H9 (cell line): Measurements from ENCODE around the gene HSD11B1L. TPM values are rescaled to one million over a fixed set of nuclear protein-coding genes. Genes with fewer than 3 reads are reported as not detected.

Experiments
- DNase-seq: peaks from one replicate; pipeline ENCODE4 v3.0.0-alpha.2; 2017
- H2AFZ ChIP-seq: one replicate; pipeline ENCODE4 v1.6.1; 2013; ENCODE audit warnings: mild to moderate bottlenecking, low read length, control low read depth, moderate library complexity
- H2AK5ac ChIP-seq: 2 replicates; pipeline ENCODE4 v1.6.1; 2013; ENCODE audit warnings: low read length, control low read depth, mixed read lengths; ENCODE audit not compliant: insufficient read length
- H2BK120ac ChIP-seq: one replicate; pipeline ENCODE4 v1.6.1; 2013; ENCODE audit warnings: low read depth, mild to moderate bottlenecking, low read length, control low read depth, inconsistent platforms; ENCODE audit not compliant: poor library complexity, severe bottlenecking
- H2BK12ac ChIP-seq: 2 replicates; pipeline ENCODE4 v1.6.1; 2013; ENCODE audit warnings: low read length, control low read depth, mixed read lengths, low read depth; ENCODE audit not compliant: insufficient read length
- H2BK15ac ChIP-seq: 2 replicates; pipeline ENCODE4 v1.6.1; 2013; ENCODE audit warnings: low read depth, low read length, control low read depth
- H2BK20ac ChIP-seq: one replicate; pipeline ENCODE4 v1.6.1; 2013; ENCODE audit warnings: low read depth, mild to moderate bottlenecking, low read length, control low read depth, inconsistent platforms; ENCODE audit not compliant: poor library complexity, severe bottlenecking
- H2BK5ac ChIP-seq: 2 replicates; pipeline ENCODE4 v1.6.1; 2013; ENCODE audit warnings: low read length, control low read depth, mixed read lengths; ENCODE audit not compliant: insufficient read length
- H3K14ac ChIP-seq: 2 replicates; pipeline ENCODE4 v1.6.1; 2013; ENCODE audit warnings: low read length, control low read depth; ENCODE audit not compliant: insufficient read depth
- H3K18ac ChIP-seq: 2 replicates; pipeline ENCODE4 v1.6.1; 2013; ENCODE audit warnings: low read depth, mild to moderate bottlenecking, mixed read lengths, low read length, control low read depth; ENCODE audit not compliant: insufficient read length
- H3K23ac ChIP-seq: 2 replicates; pipeline ENCODE4 v1.6.1; 2013; ENCODE audit warnings: low read length, control low read depth, mixed read lengths, low read depth; ENCODE audit not compliant: insufficient read length
- H3K23me2 ChIP-seq: 2 replicates; pipeline ENCODE4 v1.6.1; 2013; ENCODE audit warnings: low read depth, mild to moderate bottlenecking, mixed read lengths, low read length, control low read depth; ENCODE audit not compliant: insufficient read length, poor library complexity, severe bottlenecking
- H3K27ac ChIP-seq: 2 replicates; pipeline ENCODE4 v1.5.1; 2013; ENCODE audit warnings: low read length, control low read depth, mixed read lengths, low read depth; ENCODE audit not compliant: insufficient read length
- H3K27me3 ChIP-seq: 2 replicates; pipeline ENCODE4 v1.6.1; 2013; ENCODE audit warnings: low read length, control low read depth, inconsistent platforms; ENCODE audit not compliant: insufficient read depth
- H3K4ac ChIP-seq: 2 replicates; pipeline ENCODE4 v1.6.1; 2013; ENCODE audit warnings: low read depth, mild to moderate bottlenecking, control low read depth, inconsistent platforms, low read length, moderate library complexity
- H3K4me1 ChIP-seq: 2 replicates; pipeline ENCODE4 v1.6.1; 2013; ENCODE audit warnings: low read length, control low read depth, inconsistent platforms; ENCODE audit not compliant: insufficient read depth
- H3K4me2 ChIP-seq: 2 replicates; pipeline ENCODE4 v1.6.1; 2013; ENCODE audit warnings: low read length, control low read depth, mixed read lengths; ENCODE audit not compliant: insufficient read length, insufficient read depth
- H3K56ac ChIP-seq: 2 replicates; pipeline ENCODE4 v1.6.1; 2013; ENCODE audit warnings: low read depth, mild to moderate bottlenecking, mixed read lengths, low read length, control low read depth; ENCODE audit not compliant: insufficient read length
- H3K79me1 ChIP-seq: 2 replicates; pipeline ENCODE4 v1.6.1; 2013; ENCODE audit warnings: low read depth, mild to moderate bottlenecking, moderate library complexity, low read length, control low read depth, inconsistent platforms; ENCODE audit not compliant: insufficient read depth, poor library complexity, severe bottlenecking
- H3K79me2 ChIP-seq: 2 replicates; pipeline ENCODE4 v1.6.1; 2013; ENCODE audit warnings: low read length, control low read depth, inconsistent platforms; ENCODE audit not compliant: insufficient read depth
- H3K9ac ChIP-seq: 2 replicates; pipeline ENCODE4 v1.6.1; 2013; ENCODE audit warnings: low read length, control low read depth, mixed read lengths; ENCODE audit not compliant: insufficient read length; ENCODE audit errors: extremely low read depth
- H3K9me3 ChIP-seq: one replicate; pipeline ENCODE4 v1.6.1; 2013; ENCODE audit warnings: low read depth, low read length, inconsistent platforms; ENCODE audit not compliant: control insufficient read depth
- H3T11ph ChIP-seq: one replicate; pipeline ENCODE4 v1.6.1; 2013; ENCODE audit warnings: mild to moderate bottlenecking, low read length, control low read depth, inconsistent platforms
- H4K20me1 ChIP-seq: one replicate; pipeline ENCODE4 v1.6.1; 2013; ENCODE audit not compliant: control insufficient read depth, insufficient read length, insufficient read depth
- H4K5ac ChIP-seq: 2 replicates; pipeline ENCODE4 v1.6.1; 2013; ENCODE audit warnings: low read depth, mild to moderate bottlenecking, mixed read lengths, low read length, control low read depth; ENCODE audit not compliant: insufficient read length
- H4K8ac ChIP-seq: replicated peaks from 2 replicates; pipeline ENCODE4 v1.6.1; 2013; ENCODE audit warnings: low read length, control low read depth, mixed read lengths, low read depth; ENCODE audit not compliant: insufficient read length
- H4K91ac ChIP-seq: 2 replicates; pipeline ENCODE4 v1.6.1; 2013; ENCODE audit warnings: low read depth, mild to moderate bottlenecking, moderate library complexity, mixed read lengths, low read length, control low read depth; ENCODE audit not compliant: insufficient read length
- H3K27ac Mint-ChIP-seq, 3 experiments: 2 replicates in 2 of 3; 3 replicates in 1 of 3; pipeline ENCODE4 v1.8.0; 2020 to 2021; ENCODE audit warnings: mixed read lengths in 3 of 3, mild to moderate bottlenecking in 1 of 3, moderate library complexity in 1 of 3
- H3K27me3 Mint-ChIP-seq: 2 replicates; pipeline ENCODE4 v1.8.0; 2021; ENCODE audit warnings: low read depth, mild to moderate bottlenecking, moderate library complexity, mixed read lengths
- H3K36me3 Mint-ChIP-seq, 3 experiments: 2 replicates in 2 of 3; 3 replicates in 1 of 3; pipeline ENCODE4 v1.8.0; 2020 to 2021; ENCODE audit warnings: low read depth in 3 of 3, mixed read lengths in 3 of 3; ENCODE audit not compliant: insufficient read depth in 1 of 3
- H3K4me1 Mint-ChIP-seq, 2 experiments: 2 replicates each; pipeline ENCODE4 v1.8.0; 2020; ENCODE audit warnings: mixed read lengths in 2 of 2
- H3K4me3 Mint-ChIP-seq, 2 experiments: 2 replicates in 1 of 2; 3 replicates in 1 of 2; pipeline ENCODE4 v1.8.0; 2020 to 2021; ENCODE audit warnings: mild to moderate bottlenecking in 2 of 2, mixed read lengths in 2 of 2, moderate library complexity in 1 of 2
- H3K9me3 Mint-ChIP-seq, 2 experiments: 2 replicates in 1 of 2; 3 replicates in 1 of 2; pipeline ENCODE4 v1.8.0; 2020; ENCODE audit warnings: mild to moderate bottlenecking in 2 of 2, mixed read lengths in 2 of 2, moderate library complexity in 1 of 2
- WGBS: extraction: QIAGEN DNeasy Blood & Tissue Kit; methylation state at CpG from one replicate; pipeline ENCODE4 v1.1.7; 2013; ENCODE audit warnings: missing lambda C conversion rate, low lambda C conversion rate, mixed read lengths; ENCODE audit not compliant: insufficient read length; ENCODE audit errors: extremely low coverage; 5-methylcytosine and 5-hydroxymethylcytosine counted together
- total RNA-seq: library from RNA; stranded (reverse); gene quantifications from 2 replicates; pipeline ENCODE4 v1.2.1, GENCODE V29; 2021
- TF ChIP-seq, protein P1 (sequence below): fragments of 200-600 bp; sonication (generic); conservative IDR thresholded peaks from 3 replicates; pipeline ENCODE4 v1.8.0; 2021; ENCODE audit warnings: antibody characterized with exemption, mild to moderate bottlenecking

Gene HSD11B1L
- total RNA-seq, 1 experiment from 2014 or later = 9.3 TPM

DNA sequence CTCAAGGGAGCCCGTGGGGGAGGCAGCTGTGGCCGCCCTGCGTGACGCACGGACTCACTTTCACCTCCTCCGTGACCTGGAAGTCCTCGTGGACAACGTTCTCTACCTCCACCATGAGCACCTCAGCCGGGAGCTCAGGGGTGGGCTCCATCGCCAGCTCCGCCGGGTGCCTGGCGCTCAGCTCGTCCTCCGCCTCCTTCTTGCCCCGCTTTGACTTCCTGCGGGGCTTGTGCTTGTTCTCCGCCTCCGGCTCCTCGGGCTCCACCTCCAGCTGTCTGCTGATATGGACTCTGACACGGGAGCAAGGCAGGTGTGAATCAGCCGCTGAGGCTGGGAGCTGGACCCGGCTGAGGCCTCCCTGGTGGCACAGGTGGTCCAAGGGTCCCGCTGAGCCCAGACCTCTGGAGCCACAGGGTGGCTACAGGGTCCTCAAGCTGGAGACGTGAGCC, 30.9 kb downstream of the HSD11B1L start:
- Mint-ChIP-seq H3K27me3 (no peaks in the 10 kb centered on the region), H3K9me3 (no peaks in the 10 kb centered on the region), H3K4me3 (no peak overlapping the region), H3K27ac (no peak overlapping the region; a peak in 1 of 7 replicates), H3K36me3 (peaks cover 34 to 72% (median 58%) of the 10 kb centered on the region in 3 experiments), H3K4me1 (0 out of 4 replicates have a peak, but pooled peaks cover 0 to 3% of the 10 kb centered on the region in 2 experiments)
- no peak overlapping the region for H3K9ac ChIP-seq
- H3T11ph ChIP-seq = no peak overlapping the region
- H3K4me1 ChIP-seq = no peaks in the 10 kb centered on the region
- no peaks in the 10 kb centered on the region for H3K79me1 ChIP-seq
- no peak overlapping the region for H4K8ac ChIP-seq
- H3K27ac ChIP-seq = no peak overlapping the region
- no peaks in the 10 kb centered on the region for H4K20me1 ChIP-seq
- H2BK5ac ChIP-seq = no peak overlapping the region
- H4K5ac ChIP-seq = no peak overlapping the region
- H3K23ac ChIP-seq = no peak overlapping the region
- peaks cover 2% of the 10 kb centered on the region for H3K23me2 ChIP-seq
- H3K18ac ChIP-seq = no peak overlapping the region
- no peak overlapping the region for H2AFZ ChIP-seq
- no peaks in the 10 kb centered on the region for H3K27me3 ChIP-seq
- no peak overlapping the region for H3K4me2 ChIP-seq
- no peak overlapping the region for H3K56ac ChIP-seq
- DNase-seq = no peak
- WGBS = no CpG with 5 or more reads among the region's 25 CpGs
- no peak overlapping the region for H3K4ac ChIP-seq
- H3K9me3 ChIP-seq = no peaks in the 10 kb centered on the region
- TF ChIP-seq, protein P1, sequence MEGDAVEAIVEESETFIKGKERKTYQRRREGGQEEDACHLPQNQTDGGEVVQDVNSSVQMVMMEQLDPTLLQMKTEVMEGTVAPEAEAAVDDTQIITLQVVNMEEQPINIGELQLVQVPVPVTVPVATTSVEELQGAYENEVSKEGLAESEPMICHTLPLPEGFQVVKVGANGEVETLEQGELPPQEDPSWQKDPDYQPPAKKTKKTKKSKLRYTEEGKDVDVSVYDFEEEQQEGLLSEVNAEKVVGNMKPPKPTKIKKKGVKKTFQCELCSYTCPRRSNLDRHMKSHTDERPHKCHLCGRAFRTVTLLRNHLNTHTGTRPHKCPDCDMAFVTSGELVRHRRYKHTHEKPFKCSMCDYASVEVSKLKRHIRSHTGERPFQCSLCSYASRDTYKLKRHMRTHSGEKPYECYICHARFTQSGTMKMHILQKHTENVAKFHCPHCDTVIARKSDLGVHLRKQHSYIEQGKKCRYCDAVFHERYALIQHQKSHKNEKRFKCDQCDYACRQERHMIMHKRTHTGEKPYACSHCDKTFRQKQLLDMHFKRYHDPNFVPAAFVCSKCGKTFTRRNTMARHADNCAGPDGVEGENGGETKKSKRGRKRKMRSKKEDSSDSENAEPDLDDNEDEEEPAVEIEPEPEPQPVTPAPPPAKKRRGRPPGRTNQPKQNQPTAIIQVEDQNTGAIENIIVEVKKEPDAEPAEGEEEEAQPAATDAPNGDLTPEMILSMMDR = no peak
- peaks cover 8% of the 10 kb centered on the region; the same call in 1 of the 2 replicates for H3K79me2 ChIP-seq
- no peak overlapping the region for H2BK20ac ChIP-seq
- no peak overlapping the region for H2BK15ac ChIP-seq
- H4K91ac ChIP-seq = no peak overlapping the region
- H3K14ac ChIP-seq = no peak overlapping the region
- H2BK120ac ChIP-seq = no peak overlapping the region
- no peak overlapping the region for H2BK12ac ChIP-seq
- H2AK5ac ChIP-seq = no peak overlapping the region
